Articular chondrocyte of knee joint (primary cell): Measurements from ENCODE around the gene XCL1. TPM values are rescaled to one million over a fixed set of nuclear protein-coding genes. Genes with fewer than 3 reads are reported as not detected.

Experiments used
- total RNA-seq: library from RNA; depleted of rRNA; stranded (reverse); fragments of >200 nt; gene quantifications from 2 replicates; pipeline ENCODE4 v1.2.3, GENCODE V29; 2012

XCL1 gene, protein sequence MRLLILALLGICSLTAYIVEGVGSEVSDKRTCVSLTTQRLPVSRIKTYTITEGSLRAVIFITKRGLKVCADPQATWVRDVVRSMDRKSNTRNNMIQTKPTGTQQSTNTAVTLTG
- not detected in 2 replicates for total RNA-seq

DNA sequence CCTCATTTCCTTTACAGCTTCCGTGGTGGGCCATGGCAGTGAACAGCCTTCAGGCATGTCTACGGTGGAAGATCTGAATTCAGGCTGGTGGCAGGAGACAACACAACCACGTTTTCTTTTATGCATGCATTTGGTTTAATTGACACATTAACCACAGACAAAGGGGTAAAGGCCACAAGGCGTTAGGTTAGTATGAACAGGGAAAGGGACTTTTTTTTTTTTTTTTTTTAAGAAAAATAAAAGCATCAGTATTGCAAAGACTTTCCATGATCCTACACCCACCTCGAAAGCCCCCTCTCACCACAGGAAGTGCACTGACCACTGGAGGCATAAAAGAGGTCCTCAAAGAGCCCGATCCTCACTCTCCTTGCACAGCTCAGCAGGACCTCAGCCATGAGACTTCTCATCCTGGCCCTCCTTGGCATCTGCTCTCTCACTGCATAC lies at the start of gene XCL1:
Gene XCL1 (plus strand): TSS at position 361 of the 444 bp plus-strand sequence. CDS start 33 bp downstream, at position 394.

GRCh38 chr1:168543840-168544498 lies 32.4 kb upstream of the XCL1 start, which contains the start of gene XCL2:
XCL2 (minus strand) TSS chr1:168543997; CDS start chr1:168543964, 33 bp downstream.

Other genes starting within 250 kb of the XCL1 start
- not detected in 2 replicates for gene XCL2, start 32.6 kb upstream of the XCL1 start, total RNA-seq
- gene DPT, start 152.6 kb downstream of the XCL1 start, total RNA-seq = 5.6 and 7.6 TPM in 2 replicates